ENCODE results near the gene C19orf81.

GRCh38 chr19:50688766-50689165 is 39.5 kb downstream of the C19orf81 start:
- TF ChIP-seq POLR2A (IDR thresholded peaks at IDR 0.05; ENCODE audit: low read depth) = no peak
- TF ChIP-seq, protein P1, sequence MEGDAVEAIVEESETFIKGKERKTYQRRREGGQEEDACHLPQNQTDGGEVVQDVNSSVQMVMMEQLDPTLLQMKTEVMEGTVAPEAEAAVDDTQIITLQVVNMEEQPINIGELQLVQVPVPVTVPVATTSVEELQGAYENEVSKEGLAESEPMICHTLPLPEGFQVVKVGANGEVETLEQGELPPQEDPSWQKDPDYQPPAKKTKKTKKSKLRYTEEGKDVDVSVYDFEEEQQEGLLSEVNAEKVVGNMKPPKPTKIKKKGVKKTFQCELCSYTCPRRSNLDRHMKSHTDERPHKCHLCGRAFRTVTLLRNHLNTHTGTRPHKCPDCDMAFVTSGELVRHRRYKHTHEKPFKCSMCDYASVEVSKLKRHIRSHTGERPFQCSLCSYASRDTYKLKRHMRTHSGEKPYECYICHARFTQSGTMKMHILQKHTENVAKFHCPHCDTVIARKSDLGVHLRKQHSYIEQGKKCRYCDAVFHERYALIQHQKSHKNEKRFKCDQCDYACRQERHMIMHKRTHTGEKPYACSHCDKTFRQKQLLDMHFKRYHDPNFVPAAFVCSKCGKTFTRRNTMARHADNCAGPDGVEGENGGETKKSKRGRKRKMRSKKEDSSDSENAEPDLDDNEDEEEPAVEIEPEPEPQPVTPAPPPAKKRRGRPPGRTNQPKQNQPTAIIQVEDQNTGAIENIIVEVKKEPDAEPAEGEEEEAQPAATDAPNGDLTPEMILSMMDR (IDR thresholded peaks at IDR 0.05) = no peak
- TF ChIP-seq POLR2AphosphoS5 (IDR thresholded peaks at IDR 0.05) = no peak

All from esophagus muscularis mucosa (tissue), 3 donors.